Stomach (tissue), 4 donors: ENCODE results near the gene ARHGAP15.

ENCODE experiments used
- POLR2A ChIP-seq, 4 donors: fragments of 450-650 bp; IDR thresholded peaks; one replicate each; pipeline ENCODE4 v1.6.1; 2016; ENCODE audit warnings: antibody characterized with exemption in 4 of 4, control low read depth in 2 of 4, mild to moderate bottlenecking in 1 of 4, moderate library complexity in 1 of 4
- POLR2AphosphoS5 ChIP-seq, 3 donors: sonication (generic); formaldehyde crosslinking; IDR thresholded peaks; one replicate each; pipeline ENCODE4 v1.6.1; 2016; ENCODE audit warnings: antibody characterized with exemption in 3 of 3
- TF ChIP-seq, protein P1 (sequence below), 7 experiments: fragments of 450-650 bp in 4 of 7; fragments of 200-600 bp in 3 of 7; sonication (generic) in 3 of 7; IDR thresholded peaks; one replicate each; pipeline ENCODE4 v1.5.1; 2016 to 2019; ENCODE audit warnings: antibody characterized with exemption in 7 of 7, control low read depth in 2 of 7, mild to moderate bottlenecking in 1 of 7

GRCh38 chr2:143392358-143392757 is 263.1 kb downstream of the ARHGAP15 start:
- TF ChIP-seq, protein P1, sequence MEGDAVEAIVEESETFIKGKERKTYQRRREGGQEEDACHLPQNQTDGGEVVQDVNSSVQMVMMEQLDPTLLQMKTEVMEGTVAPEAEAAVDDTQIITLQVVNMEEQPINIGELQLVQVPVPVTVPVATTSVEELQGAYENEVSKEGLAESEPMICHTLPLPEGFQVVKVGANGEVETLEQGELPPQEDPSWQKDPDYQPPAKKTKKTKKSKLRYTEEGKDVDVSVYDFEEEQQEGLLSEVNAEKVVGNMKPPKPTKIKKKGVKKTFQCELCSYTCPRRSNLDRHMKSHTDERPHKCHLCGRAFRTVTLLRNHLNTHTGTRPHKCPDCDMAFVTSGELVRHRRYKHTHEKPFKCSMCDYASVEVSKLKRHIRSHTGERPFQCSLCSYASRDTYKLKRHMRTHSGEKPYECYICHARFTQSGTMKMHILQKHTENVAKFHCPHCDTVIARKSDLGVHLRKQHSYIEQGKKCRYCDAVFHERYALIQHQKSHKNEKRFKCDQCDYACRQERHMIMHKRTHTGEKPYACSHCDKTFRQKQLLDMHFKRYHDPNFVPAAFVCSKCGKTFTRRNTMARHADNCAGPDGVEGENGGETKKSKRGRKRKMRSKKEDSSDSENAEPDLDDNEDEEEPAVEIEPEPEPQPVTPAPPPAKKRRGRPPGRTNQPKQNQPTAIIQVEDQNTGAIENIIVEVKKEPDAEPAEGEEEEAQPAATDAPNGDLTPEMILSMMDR (IDR thresholded peaks at IDR 0.05), result no peak
- no peak for TF ChIP-seq POLR2AphosphoS5 (IDR thresholded peaks at IDR 0.05)
- TF ChIP-seq POLR2A (IDR thresholded peaks at IDR 0.05), result no peak
